ENCODE results near the gene NELFB.

The NELFB gene

GRCh38 chr9:137251490-137252268 lies 3.4 kb upstream of the NELFB start:
- Histone ChIP-seq H3K4me3 (ENCODE audit: low read length) (peak overlapping the region; percentile 88), H2AFZ (ENCODE audit: low read depth, low read length) (no peak overlapping the region), H3K27ac (ENCODE audit: low read length) (no peak overlapping the region), H3K9me3 (ENCODE audit: insufficient read depth, low read length) (no peaks in the 10 kb centered on the region), H3K4me1 (ENCODE audit: low read length) (peaks cover 33% of the 10 kb centered on the region), H3K4me2 (ENCODE audit: low read length) (peak overlapping the region; percentile 91), H4K20me1 (ENCODE audit: insufficient read depth, low read length) (0 out of 2 replicates have a peak, but pooled peaks cover 6% of the 10 kb centered on the region), H3K9ac (ENCODE audit: low read length) (no peak overlapping the region), H3K79me2 (ENCODE audit: low read length) (peaks cover 23% of the 10 kb centered on the region), H3K27me3 (ENCODE audit: low read depth, low read length) (no peaks in the 10 kb centered on the region), H3K36me3 (replicated peaks; ENCODE audit: low read depth, low read length) (peaks cover 6% of the 10 kb centered on the region)
- no peak for TF ChIP-seq CTCF (IDR thresholded peaks at IDR 0.05; ENCODE audit: low read depth, low read length)
- TF ChIP-seq EZH2phosphoT487 (IDR thresholded peaks at IDR 0.05; ENCODE audit: low read depth): no peak

GRCh38 chr9:137252555-137253506 lies 2.3 kb upstream of the NELFB start:
- Histone ChIP-seq H3K4me3 (ENCODE audit: low read length) (peak overlapping the region; percentile 88), H3K4me1 (ENCODE audit: low read length) (peaks cover 33% of the 10 kb centered on the region), H3K9ac (ENCODE audit: low read length) (peak overlapping the region; percentile 93), H3K9me3 (ENCODE audit: insufficient read depth, low read length) (no peaks in the 10 kb centered on the region), H2AFZ (ENCODE audit: low read depth, low read length) (no peak overlapping the region), H3K27me3 (ENCODE audit: low read depth, low read length) (no peaks in the 10 kb centered on the region), H3K79me2 (ENCODE audit: low read length) (peaks cover 27% of the 10 kb centered on the region), H3K4me2 (ENCODE audit: low read length) (peak overlapping the region; percentile 91), H3K27ac (ENCODE audit: low read length) (peak overlapping the region; percentile 58), H4K20me1 (ENCODE audit: insufficient read depth, low read length) (0 out of 2 replicates have a peak, but pooled peaks cover 6% of the 10 kb centered on the region), H3K36me3 (replicated peaks; ENCODE audit: low read depth, low read length) (peaks cover 6% of the 10 kb centered on the region)
- no peak for TF ChIP-seq EZH2phosphoT487 (IDR thresholded peaks at IDR 0.05; ENCODE audit: low read depth)
- TF ChIP-seq CTCF (IDR thresholded peaks at IDR 0.05; ENCODE audit: low read depth, low read length): no peak

GRCh38 chr9:137253717-137254623 lies 1.2 kb upstream of the NELFB start:
- no peak overlapping the region for H2AFZ ChIP-seq (ENCODE audit: low read depth, low read length)

More at GRCh38 chr9:137253717-137254623, 1.2 kb upstream of the NELFB start:
- Histone ChIP-seq H3K27me3 (ENCODE audit: low read depth, low read length) (no peaks in the 10 kb centered on the region), H3K4me2 (ENCODE audit: low read length) (peak overlapping the region; percentile 91), H4K20me1 (ENCODE audit: insufficient read depth, low read length) (0 out of 2 replicates have a peak, but pooled peaks cover 6% of the 10 kb centered on the region), H3K9me3 (ENCODE audit: insufficient read depth, low read length) (no peaks in the 10 kb centered on the region), H3K27ac (ENCODE audit: low read length) (peak overlapping the region; percentile 58), H3K36me3 (replicated peaks; ENCODE audit: low read depth, low read length) (peaks cover 10% of the 10 kb centered on the region), H3K79me2 (ENCODE audit: low read length) (peaks cover 31% of the 10 kb centered on the region), H3K9ac (ENCODE audit: low read length) (peak overlapping the region; percentile 93), H3K4me3 (ENCODE audit: low read length) (peak overlapping the region; percentile 88), H3K4me1 (ENCODE audit: low read length) (peaks cover 33% of the 10 kb centered on the region)
- TF ChIP-seq EZH2phosphoT487 (IDR thresholded peaks at IDR 0.05; ENCODE audit: low read depth): no peak
- no peak for TF ChIP-seq CTCF (IDR thresholded peaks at IDR 0.05; ENCODE audit: low read depth, low read length)

All from OCI-LY3 (cell line).